HG02763 (cell line): ENCODE results near the gene CACNA2D3.
A peak's percentile ranks its signal among the peaks of the same experiment; 100 is the strongest.

Experiments
- ATAC-seq: cut with Tn5 transposase; IDR thresholded peaks from one replicate; pipeline ENCODE4 v1.9.1; 2021; ENCODE audit warnings: mild to moderate bottlenecking, moderate library complexity; ENCODE audit not compliant: unreplicated experiment

The CACNA2D3 gene

GRCh38 chr3:54826251-54826691 is 703.9 kb downstream of the CACNA2D3 start:
- ATAC-seq = no peak

GRCh38 chr3:54827056-54827687 is 704.8 kb downstream of the CACNA2D3 start:
- ATAC-seq = no peak

GRCh38 chr3:54827776-54828175 is 705.4 kb downstream of the CACNA2D3 start:
- no peak for ATAC-seq

- no peak for ATAC-seq
Observed at GRCh38 chr3:54830658-54831057, 708.3 kb downstream of the CACNA2D3 start.

- ATAC-seq = no peak
Observed at GRCh38 chr3:54831112-54831511, 708.8 kb downstream of the CACNA2D3 start.

GRCh38 chr3:54832876-54833275 is 710.5 kb downstream of the CACNA2D3 start:
- ATAC-seq = no peak

GRCh38 chr3:54835701-54836100 is 713.3 kb downstream of the CACNA2D3 start:
- ATAC-seq = no peak

GRCh38 chr3:54836871-54837270 is 714.5 kb downstream of the CACNA2D3 start:
- ATAC-seq = no peak

GRCh38 chr3:54837964-54838363 is 715.6 kb downstream of the CACNA2D3 start:
- no peak for ATAC-seq

- no peak for ATAC-seq
Observed at GRCh38 chr3:54841471-54841870, 719.1 kb downstream of the CACNA2D3 start.

GRCh38 chr3:54843352-54843751 is 721.0 kb downstream of the CACNA2D3 start:
- no peak for ATAC-seq

- no peak for ATAC-seq
Observed at GRCh38 chr3:54844211-54844610, 721.9 kb downstream of the CACNA2D3 start.

- no peak for ATAC-seq
Observed at GRCh38 chr3:54845011-54845410, 722.7 kb downstream of the CACNA2D3 start.

- ATAC-seq = no peak
Observed at GRCh38 chr3:54845551-54845950, 723.2 kb downstream of the CACNA2D3 start.

- ATAC-seq = no peak
Observed at GRCh38 chr3:54846119-54846518, 723.8 kb downstream of the CACNA2D3 start.

GRCh38 chr3:54847361-54847760 is 725.0 kb downstream of the CACNA2D3 start:
- no peak for ATAC-seq

- no peak for ATAC-seq
Observed at GRCh38 chr3:54849360-54849759, 727.0 kb downstream of the CACNA2D3 start.

GRCh38 chr3:54850484-54851018 is 728.2 kb downstream of the CACNA2D3 start:
- ATAC-seq = no peak

GRCh38 chr3:54853573-54854404 is 731.4 kb downstream of the CACNA2D3 start:
- ATAC-seq = peak; percentile 56

- no peak for ATAC-seq
Observed at GRCh38 chr3:54856271-54856670, 733.9 kb downstream of the CACNA2D3 start.

- ATAC-seq = no peak
Observed at GRCh38 chr3:54857343-54857742, 735.0 kb downstream of the CACNA2D3 start.
